Measurements from ENCODE around the gene ANTXR1. TPM values are rescaled to one million over a fixed set of nuclear protein-coding genes. Genes with fewer than 3 reads are reported as not detected.

Gene ANTXR1
- polyA plus RNA-seq, 1 donor (not counting 4 experiments of a cell fraction or from before 2014, with no cell fraction given) = 20.4 TPM

DNA sequence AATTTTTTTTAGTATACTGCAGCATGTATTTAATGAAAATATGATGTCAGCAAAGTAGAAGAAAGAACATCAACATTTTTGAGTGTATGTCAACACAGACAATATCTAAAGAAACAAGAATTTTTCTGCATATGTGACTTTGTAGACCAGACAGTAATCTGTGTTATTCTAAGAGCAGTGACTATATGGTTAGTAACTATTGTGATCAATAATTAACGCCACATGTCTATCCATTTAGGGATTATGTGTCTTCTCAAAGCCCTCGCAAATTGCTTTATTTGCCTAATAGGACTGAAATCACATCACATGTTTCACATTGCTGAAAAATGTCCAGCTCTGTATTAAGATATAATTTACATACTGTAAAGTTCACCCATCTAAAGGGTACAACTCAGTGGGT, 266.2 kb downstream of the ANTXR1 start:
- no peak for TF ChIP-seq EZH2 (IDR thresholded peaks at IDR 0.05; ENCODE audit: low read length)
- no peak for TF ChIP-seq CTCF (optimal IDR thresholded peaks at IDR 0.05 in 1 of 3, IDR thresholded peaks at IDR 0.05 in 1 of 3, conservative IDR thresholded peaks at IDR 0.05 in 1 of 3; ENCODE audit: extremely low read depth in 1 of 3, insufficient read depth in 2 of 3, low read length in 3 of 3)
- Histone ChIP-seq H3K27me3 (ENCODE audit: control insufficient read depth, extremely low read depth, insufficient read depth, low read length) (no peaks in the 10 kb centered on the region), H3K36me3 (ENCODE audit: control insufficient read depth in 2 of 2, extremely low read depth in 1 of 2, insufficient read depth in 2 of 2, low read length in 2 of 2) (no peaks in the 10 kb centered on the region), H3K27ac (ENCODE audit: control insufficient read depth, insufficient read depth, low read length) (no peak overlapping the region), H3K9me1 (ENCODE audit: control insufficient read depth, extremely low read depth, insufficient read depth, low read length) (no peaks in the 10 kb centered on the region), H2AFZ (ENCODE audit: control insufficient read depth, low read length) (no peak overlapping the region), H3K9me3 (ENCODE audit: control insufficient read depth, low read depth, low read length) (no peaks in the 10 kb centered on the region), H4K20me1 (ENCODE audit: control insufficient read depth, extremely low read depth, insufficient read depth, low read length) (no peaks in the 10 kb centered on the region), H3K4me1 (ENCODE audit: control insufficient read depth, extremely low read depth, insufficient read depth, low read length) (no peaks in the 10 kb centered on the region), H3K79me2 (ENCODE audit: control insufficient read depth, insufficient read depth, low read length) (no peaks in the 10 kb centered on the region), H3K9ac (ENCODE audit: control insufficient read depth, extremely low read depth, insufficient read depth, low read length) (no peak overlapping the region), H3K4me3 (ENCODE audit: control insufficient read depth in 2 of 3, extremely low read depth in 1 of 3, insufficient read depth in 2 of 3, low read depth in 1 of 3, low read length in 3 of 3) (no peak overlapping the region), H3K4me2 (ENCODE audit: control insufficient read depth, extremely low read depth, insufficient read depth, low read depth, low read length) (no peak overlapping the region)
- no peak for DNase-seq (ENCODE audit: low read depth, low spot score)
- no peak for FAIRE-seq
- dilution Hi-C loops (cut with MboI; ENCODE audit: extremely low pct_ligation_motif_present, low sequenced_read_pairs) = no loop called here

GRCh38 chr2:69279931-69280681, 267.1 kb downstream of the ANTXR1 start:
- no peaks in the 10 kb centered on the region for H3K27me3 ChIP-seq (ENCODE audit: control insufficient read depth, extremely low read depth, insufficient read depth, low read length)
- H3K79me2 ChIP-seq (ENCODE audit: control insufficient read depth, insufficient read depth, low read length) = no peaks in the 10 kb centered on the region
- dilution Hi-C loops (cut with MboI; ENCODE audit: extremely low pct_ligation_motif_present, low sequenced_read_pairs) = no loop called here
- no peak overlapping the region for H3K9ac ChIP-seq (ENCODE audit: control insufficient read depth, extremely low read depth, insufficient read depth, low read length)
- H4K20me1 ChIP-seq (ENCODE audit: control insufficient read depth, extremely low read depth, insufficient read depth, low read length) = no peaks in the 10 kb centered on the region
- H3K9me3 ChIP-seq (ENCODE audit: control insufficient read depth, low read depth, low read length) = no peaks in the 10 kb centered on the region
- H3K9me1 ChIP-seq (ENCODE audit: control insufficient read depth, extremely low read depth, insufficient read depth, low read length) = no peaks in the 10 kb centered on the region
- no peaks in the 10 kb centered on the region for H3K36me3 ChIP-seq (ENCODE audit: control insufficient read depth in 2 of 2, extremely low read depth in 1 of 2, insufficient read depth in 2 of 2, low read length in 2 of 2)
- H3K4me3 ChIP-seq (ENCODE audit: control insufficient read depth in 2 of 3, extremely low read depth in 1 of 3, insufficient read depth in 2 of 3, low read depth in 1 of 3, low read length in 3 of 3) = no peak overlapping the region
- no peak overlapping the region for H3K4me2 ChIP-seq (ENCODE audit: control insufficient read depth, extremely low read depth, insufficient read depth, low read depth, low read length)
- DNase-seq (ENCODE audit: low read depth, low spot score) (no peak), FAIRE-seq (no peak)
- H2AFZ ChIP-seq (ENCODE audit: control insufficient read depth, low read length) = no peak overlapping the region
- H3K4me1 ChIP-seq (ENCODE audit: control insufficient read depth, extremely low read depth, insufficient read depth, low read length) = no peaks in the 10 kb centered on the region
- no peak overlapping the region for H3K27ac ChIP-seq (ENCODE audit: control insufficient read depth, insufficient read depth, low read length)
- TF ChIP-seq CTCF (optimal IDR thresholded peaks at IDR 0.05 in 1 of 3, IDR thresholded peaks at IDR 0.05 in 1 of 3, conservative IDR thresholded peaks at IDR 0.05 in 1 of 3; ENCODE audit: extremely low read depth in 1 of 3, insufficient read depth in 2 of 3, low read length in 3 of 3) (no peak), EZH2 (IDR thresholded peaks at IDR 0.05; ENCODE audit: low read length) (no peak)

Data from keratinocyte (primary cell).